Measurements from ENCODE around the gene PARD3B.

DNA sequence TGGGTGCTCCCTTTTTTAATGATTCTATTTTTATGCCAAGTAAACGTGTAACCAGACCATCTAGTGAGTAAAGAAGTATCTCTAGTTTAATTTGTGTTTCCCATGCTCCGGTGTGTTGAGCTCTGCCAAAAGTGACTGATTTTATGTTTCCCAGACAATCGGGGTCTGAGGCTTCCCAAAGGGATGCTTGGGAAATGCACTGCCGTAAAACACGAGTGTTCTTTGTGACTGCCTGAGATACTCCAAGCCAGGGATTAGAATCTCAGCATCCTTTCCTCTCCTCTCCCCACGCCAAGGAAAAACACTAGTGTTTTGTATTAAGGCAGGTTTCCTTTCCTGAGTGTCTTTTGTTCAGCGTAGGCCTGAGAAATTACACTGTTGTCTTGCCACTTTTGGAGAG lies 956.6 kb downstream of the PARD3B start:
- no peak for TF ChIP-seq EZH2 (IDR thresholded peaks at IDR 0.05; ENCODE audit: low read length, unreplicated experiment)
- TF ChIP-seq, protein P1, sequence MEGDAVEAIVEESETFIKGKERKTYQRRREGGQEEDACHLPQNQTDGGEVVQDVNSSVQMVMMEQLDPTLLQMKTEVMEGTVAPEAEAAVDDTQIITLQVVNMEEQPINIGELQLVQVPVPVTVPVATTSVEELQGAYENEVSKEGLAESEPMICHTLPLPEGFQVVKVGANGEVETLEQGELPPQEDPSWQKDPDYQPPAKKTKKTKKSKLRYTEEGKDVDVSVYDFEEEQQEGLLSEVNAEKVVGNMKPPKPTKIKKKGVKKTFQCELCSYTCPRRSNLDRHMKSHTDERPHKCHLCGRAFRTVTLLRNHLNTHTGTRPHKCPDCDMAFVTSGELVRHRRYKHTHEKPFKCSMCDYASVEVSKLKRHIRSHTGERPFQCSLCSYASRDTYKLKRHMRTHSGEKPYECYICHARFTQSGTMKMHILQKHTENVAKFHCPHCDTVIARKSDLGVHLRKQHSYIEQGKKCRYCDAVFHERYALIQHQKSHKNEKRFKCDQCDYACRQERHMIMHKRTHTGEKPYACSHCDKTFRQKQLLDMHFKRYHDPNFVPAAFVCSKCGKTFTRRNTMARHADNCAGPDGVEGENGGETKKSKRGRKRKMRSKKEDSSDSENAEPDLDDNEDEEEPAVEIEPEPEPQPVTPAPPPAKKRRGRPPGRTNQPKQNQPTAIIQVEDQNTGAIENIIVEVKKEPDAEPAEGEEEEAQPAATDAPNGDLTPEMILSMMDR (conservative IDR thresholded peaks at IDR 0.05; ENCODE audit: low read depth, low read length), result no peak
- TF ChIP-seq EZH2phosphoT487 (IDR thresholded peaks at IDR 0.05; ENCODE audit: borderline replicate concordance, low read length), result no peak

All from PC-3 (cell line).